ENCODE results near the gene HPD.

DNA sequence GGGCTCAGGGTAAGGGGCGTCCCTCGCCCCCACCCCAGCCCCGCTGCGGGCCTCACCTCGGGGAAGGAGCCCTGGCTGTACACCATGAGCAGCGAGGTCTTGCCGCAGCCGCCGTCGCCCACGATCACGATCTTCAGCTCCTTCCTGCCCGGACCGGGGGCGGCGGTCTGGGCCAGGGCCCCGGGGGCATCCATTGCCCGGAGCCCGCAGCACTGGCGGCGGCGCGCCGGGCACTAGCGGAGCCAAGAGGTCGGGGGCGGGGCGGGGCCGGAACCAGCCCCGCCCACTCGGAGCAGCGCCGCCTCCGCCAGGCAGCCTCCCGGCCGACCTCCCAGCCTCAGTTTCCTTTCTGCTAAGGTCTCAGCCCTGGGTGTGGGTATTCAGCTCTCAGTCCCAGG, 65.2 kb downstream of the HPD start, which contains the start of gene RHOF:
- TF ChIP-seq POLR2A (IDR thresholded peaks at IDR 0.05) = no peak
- TF ChIP-seq, protein P1, sequence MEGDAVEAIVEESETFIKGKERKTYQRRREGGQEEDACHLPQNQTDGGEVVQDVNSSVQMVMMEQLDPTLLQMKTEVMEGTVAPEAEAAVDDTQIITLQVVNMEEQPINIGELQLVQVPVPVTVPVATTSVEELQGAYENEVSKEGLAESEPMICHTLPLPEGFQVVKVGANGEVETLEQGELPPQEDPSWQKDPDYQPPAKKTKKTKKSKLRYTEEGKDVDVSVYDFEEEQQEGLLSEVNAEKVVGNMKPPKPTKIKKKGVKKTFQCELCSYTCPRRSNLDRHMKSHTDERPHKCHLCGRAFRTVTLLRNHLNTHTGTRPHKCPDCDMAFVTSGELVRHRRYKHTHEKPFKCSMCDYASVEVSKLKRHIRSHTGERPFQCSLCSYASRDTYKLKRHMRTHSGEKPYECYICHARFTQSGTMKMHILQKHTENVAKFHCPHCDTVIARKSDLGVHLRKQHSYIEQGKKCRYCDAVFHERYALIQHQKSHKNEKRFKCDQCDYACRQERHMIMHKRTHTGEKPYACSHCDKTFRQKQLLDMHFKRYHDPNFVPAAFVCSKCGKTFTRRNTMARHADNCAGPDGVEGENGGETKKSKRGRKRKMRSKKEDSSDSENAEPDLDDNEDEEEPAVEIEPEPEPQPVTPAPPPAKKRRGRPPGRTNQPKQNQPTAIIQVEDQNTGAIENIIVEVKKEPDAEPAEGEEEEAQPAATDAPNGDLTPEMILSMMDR (IDR thresholded peaks at IDR 0.05) = no peak
